Choroid plexus epithelial cell (primary cell): ENCODE measurements around the gene CELF2.

Experiments used
- DNase-seq: peaks from one replicate; pipeline ENCODE4 v3.0.0-alpha.2; 2010; ENCODE audit warnings: low read depth
- H3K4me3 ChIP-seq: 2 replicates; pipeline ENCODE4 v1.5.1; 2011; ENCODE audit warnings: low read depth, mild to moderate bottlenecking, control low read depth, low read length, moderate library complexity
- CTCF ChIP-seq: conservative IDR thresholded peaks from 2 replicates; pipeline ENCODE4 v1.5.1; 2011; ENCODE audit warnings: low read depth, mild to moderate bottlenecking, control low read depth, inconsistent platforms, low read length, moderate library complexity

CELF2 gene

GRCh38 chr10:11036424-11037011 is 18.8 kb downstream of the CELF2 start:
- H3K4me3 ChIP-seq = no peak overlapping the region
- peak; percentile 77 for DNase-seq
- TF ChIP-seq CTCF = peak; percentile 80

DNA sequence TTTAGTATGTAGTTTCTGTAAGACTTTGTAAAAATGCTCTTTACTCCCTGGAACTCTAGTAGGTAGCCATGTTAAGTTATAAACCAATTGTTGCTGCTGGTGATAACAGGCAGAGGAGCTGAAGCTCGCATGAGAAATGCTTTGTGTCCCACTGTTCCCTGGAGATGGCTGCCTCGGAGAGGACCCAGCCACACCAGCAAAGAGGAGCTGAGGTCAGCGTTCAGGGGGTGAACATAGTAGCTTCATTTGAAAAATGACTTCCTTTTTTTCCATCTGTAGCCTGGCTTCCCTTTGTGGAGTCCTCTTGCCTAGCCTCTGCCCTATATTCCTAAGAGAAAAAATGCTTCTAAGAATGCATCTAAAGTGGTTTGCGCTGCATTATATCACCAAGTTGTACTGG is 20.3 kb downstream of the CELF2 start:
- no peak for DNase-seq
- no peak for TF ChIP-seq CTCF
- H3K4me3 ChIP-seq = no peak overlapping the region

- DNase-seq = peak; percentile 61
- no peak overlapping the region for H3K4me3 ChIP-seq
- TF ChIP-seq CTCF = no peak
These were observed 24.7 kb downstream of the CELF2 start for GRCh38 chr10:11042357-11042756.

GRCh38 chr10:11043039-11043438 is 25.4 kb downstream of the CELF2 start:
- DNase-seq = no peak
- no peak overlapping the region for H3K4me3 ChIP-seq
- no peak for TF ChIP-seq CTCF

DNA sequence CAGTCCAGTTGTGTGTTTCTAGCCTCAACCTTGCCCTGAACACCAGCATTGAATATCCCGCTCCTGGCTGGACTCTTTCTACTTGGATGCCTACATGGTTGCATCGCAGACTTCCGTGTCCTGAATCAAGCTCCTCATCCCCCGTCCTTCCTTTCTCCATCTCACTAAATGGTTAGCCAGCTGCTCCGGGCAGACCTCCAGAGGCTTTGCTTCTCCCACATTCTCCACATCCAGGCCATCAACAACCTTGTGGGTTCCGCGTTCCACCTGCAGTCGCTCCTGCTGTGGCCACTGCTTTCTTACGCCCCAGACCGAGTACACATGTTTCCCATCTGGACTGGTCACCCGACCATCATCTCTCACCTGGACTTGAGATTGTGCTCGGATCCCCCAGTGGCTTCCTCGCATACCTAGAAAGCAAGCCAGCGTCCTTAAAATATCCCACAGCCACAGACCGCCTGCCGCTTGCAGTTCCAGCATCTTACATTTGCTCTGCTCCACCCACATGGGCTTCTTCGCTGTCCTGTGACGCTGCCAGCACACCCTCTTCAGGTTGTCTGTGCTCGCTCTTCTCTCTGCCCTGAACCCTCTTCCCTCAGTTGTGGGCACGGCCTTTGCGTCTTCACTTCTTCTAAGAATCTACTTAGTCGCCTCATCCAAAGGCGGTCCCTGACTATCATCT is 25.9 kb downstream of the CELF2 start:
- H3K4me3 ChIP-seq = no peak overlapping the region
- TF ChIP-seq CTCF = no peak
- DNase-seq = no peak

DNA sequence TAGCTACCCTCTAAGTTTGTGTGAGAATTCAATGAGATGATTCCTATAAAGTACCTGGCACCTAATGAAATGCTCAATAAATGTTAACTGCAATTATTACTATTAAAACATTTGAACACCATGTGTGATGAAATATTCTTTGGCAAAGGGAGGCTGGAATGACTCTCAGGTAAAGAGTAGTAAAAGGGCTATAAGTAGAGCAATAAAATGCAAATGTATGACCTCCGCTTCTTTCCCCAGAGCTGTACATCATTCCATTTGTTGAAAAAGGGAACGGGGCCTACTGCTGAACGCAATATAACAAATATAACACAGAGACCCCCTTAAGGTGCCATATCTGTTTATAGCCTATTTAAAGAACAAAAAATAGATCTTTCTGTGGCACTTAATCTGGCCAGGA is 27.8 kb downstream of the CELF2 start:
- H3K4me3 ChIP-seq = no peak overlapping the region
- TF ChIP-seq CTCF = no peak
- no peak for DNase-seq
